AG10803 (cell line): ENCODE measurements around the gene RPAP2.
"Not testable (repeated sequence)": the region's sequence is repeated elsewhere in the genome, so short reads cannot be mapped to it uniquely, and the experiment has no call there.

ENCODE experiments used
- DNase-seq: peaks from one replicate; pipeline ENCODE4 v3.0.0; 2010; ENCODE audit warnings: low read depth
- H3K4me3 ChIP-seq: 2 replicates; pipeline ENCODE4 v1.5.1; 2011; ENCODE audit warnings: mild to moderate bottlenecking, low read length, control low read depth
- CTCF ChIP-seq: conservative IDR thresholded peaks from 2 replicates; pipeline ENCODE4 v1.5.1; 2011; ENCODE audit warnings: mild to moderate bottlenecking, low read length, control low read depth, inconsistent platforms

The RPAP2 gene

GRCh38 chr1:92277105-92277723, 21.6 kb upstream of the RPAP2 start:
- H3K4me3 ChIP-seq: no peak overlapping the region
- peak; percentile 40 for DNase-seq
- no peak for TF ChIP-seq CTCF

- DNase-seq, H3K4me3 ChIP-seq: not testable (repeated sequence)
Observed at GRCh38 chr1:92279781-92280180, 19.1 kb upstream of the RPAP2 start.

- DNase-seq, H3K4me3 ChIP-seq: not testable (repeated sequence)
Observed at GRCh38 chr1:92281411-92281810, 17.4 kb upstream of the RPAP2 start.

- no peak overlapping the region for H3K4me3 ChIP-seq
- TF ChIP-seq CTCF: peak; percentile 89
- DNase-seq: peak; percentile 66
Observed at GRCh38 chr1:92291372-92291999, 7.4 kb upstream of the RPAP2 start.

GRCh38 chr1:92298213-92298572, 666 bp upstream of the RPAP2 start:
- H3K4me3 ChIP-seq: peak overlapping the region; percentile 72
- DNase-seq: peak; percentile 7
- peak; percentile 42; the same call in 1 of the 2 replicates for TF ChIP-seq CTCF

- DNase-seq: no peak
- H3K4me3 ChIP-seq: peak overlapping the region; percentile 72
- TF ChIP-seq CTCF: no peak
Observed at GRCh38 chr1:92299477-92300150, 755 bp downstream of the RPAP2 start.

GRCh38 chr1:92301021-92301420, 2.2 kb downstream of the RPAP2 start:
- no peak for TF ChIP-seq CTCF
- no peak overlapping the region for H3K4me3 ChIP-seq

GRCh38 chr1:92306020-92306419, 7.2 kb downstream of the RPAP2 start:
- no peak overlapping the region for H3K4me3 ChIP-seq
- DNase-seq: no peak
- no peak for TF ChIP-seq CTCF

More at GRCh38 chr1:92301021-92301420, 2.2 kb downstream of the RPAP2 start:
- no peak for DNase-seq
